NCI-H2171 treated with DMSO at 0.1 percent for 48 hours (cell line): ENCODE measurements around the gene AFDN.

Experiments
- DNase-seq: peaks from one replicate; lab custom pipeline; 2025; lab: John Stamatoyannopoulos, UW

AFDN gene

GRCh38 chr6:167877994-167878779, 51.5 kb downstream of the AFDN start:
- DNase-seq, result no peak

GRCh38 chr6:167879612-167880011, 52.9 kb downstream of the AFDN start:
- no peak for DNase-seq

- DNase-seq, result no peak
Measured at GRCh38 chr6:167881327-167881726, 54.6 kb downstream of the AFDN start.

- no peak for DNase-seq
Measured at GRCh38 chr6:167882244-167882643, 55.5 kb downstream of the AFDN start.

- DNase-seq, result no peak
Measured at GRCh38 chr6:167888098-167888497, 61.4 kb downstream of the AFDN start.

GRCh38 chr6:167892835-167893815, 66.4 kb downstream of the AFDN start:
- DNase-seq, result no peak

- DNase-seq, result peak; percentile 45
Measured at GRCh38 chr6:167894965-167895364, 68.3 kb downstream of the AFDN start.

GRCh38 chr6:167896648-167897047, 69.9 kb downstream of the AFDN start:
- DNase-seq, result no peak

- DNase-seq, result peak; percentile 82
Measured at GRCh38 chr6:167898673-167899311, 72.1 kb downstream of the AFDN start.

GRCh38 chr6:167904791-167905190, 78.1 kb downstream of the AFDN start:
- DNase-seq, result no peak

- no peak for DNase-seq
Measured at GRCh38 chr6:167906899-167907298, 80.2 kb downstream of the AFDN start.

GRCh38 chr6:167907837-167908681, 81.3 kb downstream of the AFDN start:
- DNase-seq, result peak; percentile 45

- DNase-seq, result no peak
Measured at GRCh38 chr6:167910007-167910406, 83.3 kb downstream of the AFDN start.

GRCh38 chr6:167910652-167911051, 83.9 kb downstream of the AFDN start:
- DNase-seq, result no peak

- DNase-seq, result no peak
Measured at GRCh38 chr6:167912494-167912893, 85.8 kb downstream of the AFDN start.

- no peak for DNase-seq
Measured at GRCh38 chr6:167913699-167914098, 87.0 kb downstream of the AFDN start.

GRCh38 chr6:167915139-167915538, 88.4 kb downstream of the AFDN start:
- DNase-seq, result no peak

- no peak for DNase-seq
Measured at GRCh38 chr6:167917551-167918154, 90.9 kb downstream of the AFDN start.

- DNase-seq, result no peak
Measured at GRCh38 chr6:167918548-167919278, 92.0 kb downstream of the AFDN start.

GRCh38 chr6:167919349-167919748, 92.6 kb downstream of the AFDN start:
- no peak for DNase-seq
